ENCODE data around the gene CMIP.

CMIP gene

DNA sequence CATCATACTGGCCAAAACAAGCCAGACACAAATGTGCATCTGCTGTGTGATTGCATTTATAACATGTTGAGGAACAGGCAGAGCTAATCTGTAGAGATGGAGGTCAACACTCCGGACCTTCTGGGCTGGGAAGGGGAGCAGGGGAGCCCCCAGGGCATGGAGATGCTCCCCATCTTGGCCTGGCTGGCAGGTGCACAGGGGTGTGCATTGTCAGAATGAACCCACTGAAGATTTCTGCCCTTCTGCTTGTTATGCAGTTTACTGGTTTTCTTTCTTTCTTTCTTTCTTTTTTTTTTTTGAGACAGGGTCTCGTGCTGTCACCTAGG is 146.9 kb downstream of the CMIP start:
- no peaks in the 10 kb centered on the region for H3F3A ChIP-seq (ENCODE audit: low read depth)
- TF ChIP-seq EZH2phosphoT487 (IDR thresholded peaks at IDR 0.05; ENCODE audit: borderline replicate concordance) (no peak), CTCF (conservative IDR thresholded peaks at IDR 0.05; ENCODE audit: low read length) (no peak)
- peaks cover 5% of the 10 kb centered on the region; the same call in 1 of the 2 replicates for H3K36me3 ChIP-seq (ENCODE audit: insufficient read depth, low read length)
- no peaks in the 10 kb centered on the region for H4K20me1 ChIP-seq (ENCODE audit: insufficient read depth, low read length, poor library complexity, severe bottlenecking)
- no peak overlapping the region for H3K9ac ChIP-seq (ENCODE audit: low read depth, low read length, poor library complexity, severe bottlenecking)
- no peaks in the 10 kb centered on the region for H3K4me1 ChIP-seq (ENCODE audit: insufficient read depth, low read length, poor library complexity, severe bottlenecking)
- no peaks in the 10 kb centered on the region for H3K9me2 ChIP-seq (replicated peaks; ENCODE audit: low read depth, low read length)
- no peaks in the 10 kb centered on the region for H3K27me3 ChIP-seq (ENCODE audit: insufficient read depth, low read length, poor library complexity, severe bottlenecking)
- no peak overlapping the region for H2AFZ ChIP-seq (ENCODE audit: low read length)
- H3K4me3 ChIP-seq (ENCODE audit: low read length, poor library complexity, severe bottlenecking): no peak overlapping the region
- H3K9me3 ChIP-seq (ENCODE audit: insufficient read depth, low read depth, low read length): no peaks in the 10 kb centered on the region
- peaks cover 4% of the 10 kb centered on the region; the same call in 1 of the 2 replicates for H3K79me2 ChIP-seq (ENCODE audit: insufficient read depth, low read length)
- no peak overlapping the region for H3K4me2 ChIP-seq (ENCODE audit: low read depth, low read length, poor library complexity, severe bottlenecking)

- Histone ChIP-seq H3K9me3 (ENCODE audit: insufficient read depth, low read depth, low read length) (no peaks in the 10 kb centered on the region), H2AFZ (ENCODE audit: low read length) (no peak overlapping the region), H3K9ac (ENCODE audit: low read depth, low read length, poor library complexity, severe bottlenecking) (no peak overlapping the region), H3K79me2 (ENCODE audit: insufficient read depth, low read length) (peaks cover 10% of the 10 kb centered on the region; the same call in 1 of the 2 replicates), H4K20me1 (ENCODE audit: insufficient read depth, low read length, poor library complexity, severe bottlenecking) (no peaks in the 10 kb centered on the region), H3K4me2 (ENCODE audit: low read depth, low read length, poor library complexity, severe bottlenecking) (no peak overlapping the region), H3K4me3 (ENCODE audit: low read length, poor library complexity, severe bottlenecking) (no peak overlapping the region), H3K36me3 (ENCODE audit: insufficient read depth, low read length) (peaks cover 5% of the 10 kb centered on the region; the same call in 1 of the 2 replicates), H3K4me1 (ENCODE audit: insufficient read depth, low read length, poor library complexity, severe bottlenecking) (no peaks in the 10 kb centered on the region), H3K27me3 (ENCODE audit: insufficient read depth, low read length, poor library complexity, severe bottlenecking) (no peaks in the 10 kb centered on the region), H3K9me2 (replicated peaks; ENCODE audit: low read depth, low read length) (no peaks in the 10 kb centered on the region), H3F3A (ENCODE audit: low read depth) (no peaks in the 10 kb centered on the region)
- TF ChIP-seq EZH2phosphoT487 (IDR thresholded peaks at IDR 0.05; ENCODE audit: borderline replicate concordance) (no peak), CTCF (conservative IDR thresholded peaks at IDR 0.05; ENCODE audit: low read length) (no peak)
These were observed 147.8 kb downstream of the CMIP start for GRCh38 chr16:81592353-81592866.

DNA sequence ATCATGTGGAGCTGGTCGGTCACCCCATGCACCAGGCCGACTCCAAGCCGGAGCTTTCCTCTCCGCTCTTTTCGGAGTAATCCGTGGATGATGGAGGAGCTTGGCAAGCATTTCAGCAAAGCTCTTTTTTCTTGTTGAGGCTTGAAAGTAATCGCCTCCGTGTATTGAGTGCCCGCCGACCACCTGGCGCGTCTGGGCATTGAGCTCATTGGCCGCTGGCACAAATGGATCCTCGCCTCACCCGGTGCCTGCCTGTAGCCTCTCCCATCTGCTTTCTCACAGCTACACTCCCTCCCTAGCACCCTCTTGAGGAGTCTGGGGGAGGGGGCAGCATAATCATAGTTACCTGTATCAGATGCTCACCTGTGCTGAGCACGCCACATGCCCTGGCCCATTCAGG is 148.9 kb downstream of the CMIP start:
- Histone ChIP-seq H3K79me2 (ENCODE audit: insufficient read depth, low read length) (peaks cover 7% of the 10 kb centered on the region; the same call in 1 of the 2 replicates), H3K4me1 (ENCODE audit: insufficient read depth, low read length, poor library complexity, severe bottlenecking) (no peaks in the 10 kb centered on the region), H2AFZ (ENCODE audit: low read length) (no peak overlapping the region), H3K4me2 (ENCODE audit: low read depth, low read length, poor library complexity, severe bottlenecking) (no peak overlapping the region), H3K27me3 (ENCODE audit: insufficient read depth, low read length, poor library complexity, severe bottlenecking) (no peaks in the 10 kb centered on the region), H3K9ac (ENCODE audit: low read depth, low read length, poor library complexity, severe bottlenecking) (no peak overlapping the region), H3K4me3 (ENCODE audit: low read length, poor library complexity, severe bottlenecking) (no peak overlapping the region), H3K9me3 (ENCODE audit: insufficient read depth, low read depth, low read length) (no peaks in the 10 kb centered on the region), H4K20me1 (ENCODE audit: insufficient read depth, low read length, poor library complexity, severe bottlenecking) (no peaks in the 10 kb centered on the region), H3K9me2 (replicated peaks; ENCODE audit: low read depth, low read length) (no peaks in the 10 kb centered on the region), H3K36me3 (ENCODE audit: insufficient read depth, low read length) (peaks cover 5% of the 10 kb centered on the region; the same call in 1 of the 2 replicates), H3F3A (ENCODE audit: low read depth) (no peaks in the 10 kb centered on the region)
- TF ChIP-seq EZH2phosphoT487 (IDR thresholded peaks at IDR 0.05; ENCODE audit: borderline replicate concordance): no peak
- no peak for TF ChIP-seq CTCF (conservative IDR thresholded peaks at IDR 0.05; ENCODE audit: low read length)

All from Loucy (cell line).